Kidney (tissue), 14 donors: ENCODE data around the gene KIF5C. TPM values are rescaled to one million over a fixed set of nuclear protein-coding genes. Genes with fewer than 3 reads are reported as not detected.

Experiments used
- DNase-seq, 5 donors: peaks; one replicate each; pipeline ENCODE4 v3.0.0-alpha.2; 2013 to 2020
- FAIRE-seq: peaks from 2 replicates; lab custom pipeline; 2012; peaks lifted over from hg19 to GRCh38; lab: Jason Lieb, UNC
- H3K27ac ChIP-seq, 2 donors: one replicate each; pipeline ENCODE4 v1.7.0; 2013; ENCODE audit warnings: low read depth in 2 of 2, low read length in 2 of 2, inconsistent platforms in 1 of 2
- H3K27me3 ChIP-seq: one replicate; pipeline ENCODE4 v1.7.1; 2013; ENCODE audit warnings: low read length, inconsistent platforms; ENCODE audit not compliant: control insufficient read depth, insufficient read depth
- H3K36me3 ChIP-seq, 3 donors: one replicate each; pipeline versions ENCODE4 v1.7.0 to v1.7.1; 2013; ENCODE audit warnings: low read length in 3 of 3, control low read depth in 1 of 3, inconsistent platforms in 1 of 3; ENCODE audit not compliant: insufficient read depth in 3 of 3, control insufficient read depth in 2 of 3
- H3K4me1 ChIP-seq, 3 donors: one replicate each; pipeline versions ENCODE4 v1.7.0 to v1.7.1; 2013; ENCODE audit warnings: low read length in 3 of 3, inconsistent platforms in 1 of 3, low read depth in 1 of 3; ENCODE audit not compliant: control insufficient read depth in 2 of 3, insufficient read depth in 2 of 3
- H3K4me3 ChIP-seq, 3 donors: one replicate each; pipeline versions ENCODE4 v1.7.0 to v1.8.1; 2013; ENCODE audit warnings: low read length in 3 of 3, control low read depth in 1 of 3, inconsistent platforms in 1 of 3
- H3K9ac ChIP-seq, 3 donors: one replicate each; pipeline versions ENCODE4 v1.7.0 to v1.7.1; 2013; ENCODE audit warnings: low read length in 3 of 3, control low read depth in 1 of 3, inconsistent platforms in 1 of 3
- H3K9me3 ChIP-seq, 3 donors: one replicate each; pipeline versions ENCODE4 v1.7.0 to v1.7.1; 2013; ENCODE audit warnings: low read length in 3 of 3, control low read depth in 1 of 3, inconsistent platforms in 1 of 3; ENCODE audit not compliant: control insufficient read depth in 2 of 3, insufficient read depth in 1 of 3
- intact Hi-C: fragments of 100-400 bp; cut with DNase I; formaldehyde crosslinking; loops from one replicate; pipeline ENCODE4 v1.11.1; 2022
- polyA plus RNA-seq: library from polyadenylated mRNA; stranded (reverse); fragments of 350-450 nt; fragmentation: Illumina TruSeq; extraction: RNeasy Lipid Tissue Mini Kit (QIAGEN cat#74804); gene quantifications from one replicate; pipeline ENCODE4 v1.2.3, GENCODE V29; 2014; ENCODE audit warnings: low read depth, low replicate concordance; ENCODE audit not compliant: insufficient read depth
- total RNA-seq: library from RNA; stranded (reverse); fragmentation: NEBNext Ultra II Directional; extraction: Animal tissue kit (Norgen Biotek cat#: 25700); gene quantifications from one replicate; pipeline ENCODE4 v1.2.1, GENCODE V29; 2021
- TF ChIP-seq, protein P1 (sequence below): IDR thresholded peaks from 3 replicates; pipeline ENCODE4 v1.5.1; 2012; ENCODE audit warnings: mild to moderate bottlenecking, moderate library complexity, borderline replicate concordance; ENCODE audit not compliant: insufficient read depth; ENCODE audit errors: extremely low read depth
- donor health status: control.
- donor health status: control.
- donor health status: control.
- donor health status: control.
- donor health status: control.
- donor health status: DM: yes; HTN: yes; CAD: no.
- donor health status: Normal renal cell carcinoma (clear cell type).

The KIF5C gene
- total and polyA plus RNA-seq, 2 donors from 2014 or later: 1.0 to 3.6 TPM

GRCh38 chr2:148984449-148984848 lies 109.4 kb downstream of the KIF5C start:
- Histone ChIP-seq H3K9me3 (no peaks in the 10 kb centered on the region), H3K4me1 (no peaks in the 10 kb centered on the region), H3K9ac (no peak overlapping the region), H3K36me3 (no peaks in the 10 kb centered on the region), H3K4me3 (no peak overlapping the region), H3K27me3 (no peaks in the 10 kb centered on the region), H3K27ac (no peak overlapping the region)
- DNase-seq: no peak
- TF ChIP-seq, protein P1, sequence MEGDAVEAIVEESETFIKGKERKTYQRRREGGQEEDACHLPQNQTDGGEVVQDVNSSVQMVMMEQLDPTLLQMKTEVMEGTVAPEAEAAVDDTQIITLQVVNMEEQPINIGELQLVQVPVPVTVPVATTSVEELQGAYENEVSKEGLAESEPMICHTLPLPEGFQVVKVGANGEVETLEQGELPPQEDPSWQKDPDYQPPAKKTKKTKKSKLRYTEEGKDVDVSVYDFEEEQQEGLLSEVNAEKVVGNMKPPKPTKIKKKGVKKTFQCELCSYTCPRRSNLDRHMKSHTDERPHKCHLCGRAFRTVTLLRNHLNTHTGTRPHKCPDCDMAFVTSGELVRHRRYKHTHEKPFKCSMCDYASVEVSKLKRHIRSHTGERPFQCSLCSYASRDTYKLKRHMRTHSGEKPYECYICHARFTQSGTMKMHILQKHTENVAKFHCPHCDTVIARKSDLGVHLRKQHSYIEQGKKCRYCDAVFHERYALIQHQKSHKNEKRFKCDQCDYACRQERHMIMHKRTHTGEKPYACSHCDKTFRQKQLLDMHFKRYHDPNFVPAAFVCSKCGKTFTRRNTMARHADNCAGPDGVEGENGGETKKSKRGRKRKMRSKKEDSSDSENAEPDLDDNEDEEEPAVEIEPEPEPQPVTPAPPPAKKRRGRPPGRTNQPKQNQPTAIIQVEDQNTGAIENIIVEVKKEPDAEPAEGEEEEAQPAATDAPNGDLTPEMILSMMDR: no peak
- no peak for FAIRE-seq
- intact Hi-C loops: no loop called here

GRCh38 chr2:148987286-148987685 lies 112.3 kb downstream of the KIF5C start:
- H3K9me3 ChIP-seq: no peaks in the 10 kb centered on the region
- no peak overlapping the region for H3K4me3 ChIP-seq
- no peaks in the 10 kb centered on the region for H3K36me3 ChIP-seq
- no peak overlapping the region for H3K9ac ChIP-seq
- no peak for DNase-seq
- H3K4me1 ChIP-seq: no peaks in the 10 kb centered on the region
- intact Hi-C loops: no loop called here
- no peak overlapping the region for H3K27ac ChIP-seq
- FAIRE-seq: no peak
- H3K27me3 ChIP-seq: no peaks in the 10 kb centered on the region
- TF ChIP-seq, protein P1: no peak

DNA sequence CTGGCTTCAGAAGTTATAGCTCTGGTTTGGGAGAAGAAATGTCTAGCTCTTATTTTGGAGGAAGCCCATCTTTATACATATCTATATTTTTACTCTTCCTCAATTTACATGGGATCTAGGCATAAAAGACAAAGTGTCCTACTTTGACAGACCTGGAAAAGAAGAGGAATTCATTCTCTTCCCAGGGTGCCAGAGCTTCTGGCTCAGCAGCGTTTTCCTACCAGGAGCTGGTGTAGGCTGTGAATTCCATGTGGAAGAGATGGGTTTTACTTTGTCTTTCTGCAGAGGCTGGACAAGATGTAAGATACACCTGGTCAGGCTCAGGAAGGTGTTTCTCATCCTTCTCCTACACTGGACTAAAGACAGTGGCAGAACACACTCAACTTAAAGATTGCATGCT lies 113.3 kb downstream of the KIF5C start:
- TF ChIP-seq, protein P1: no peak
- no peaks in the 10 kb centered on the region for H3K4me1 ChIP-seq
- no peaks in the 10 kb centered on the region for H3K9me3 ChIP-seq
- intact Hi-C loops: no loop called here
- no peak overlapping the region for H3K27ac ChIP-seq
- no peak for FAIRE-seq
- H3K36me3 ChIP-seq: no peaks in the 10 kb centered on the region
- H3K4me3 ChIP-seq: no peak overlapping the region
- no peak overlapping the region for H3K9ac ChIP-seq
- no peak for DNase-seq
- no peaks in the 10 kb centered on the region for H3K27me3 ChIP-seq

- Histone ChIP-seq H3K9me3 (no peaks in the 10 kb centered on the region), H3K4me3 (no peak overlapping the region), H3K36me3 (no peaks in the 10 kb centered on the region), H3K4me1 (no peaks in the 10 kb centered on the region), H3K27ac (no peak overlapping the region), H3K27me3 (no peaks in the 10 kb centered on the region), H3K9ac (no peak overlapping the region)
- intact Hi-C loops: no loop called here
- FAIRE-seq (peak; percentile 87), DNase-seq (peak in 4 of 5 donors; percentile 67 to 94 (median 84))
- TF ChIP-seq, protein P1: peak; percentile 72
Observed at GRCh38 chr2:148989882-148990493, 115.0 kb downstream of the KIF5C start.
